Keratinocyte (primary cell): ENCODE data around the gene ERGIC1. TPM values are rescaled to one million over a fixed set of nuclear protein-coding genes. Genes with fewer than 3 reads are reported as not detected.

ENCODE experiments used
- DNase-seq: peaks from one replicate; pipeline ENCODE4 v3.0.0-alpha.2; 2011; ENCODE audit warnings: low read depth, missing footprints, low spot score
- FAIRE-seq: peaks from 2 replicates; lab custom pipeline; 2011; peaks lifted over from hg19 to GRCh38; lab: Jason Lieb, UNC
- H2AFZ ChIP-seq: 2 replicates; pipeline ENCODE4 v1.6.0; 2012; ENCODE audit warnings: low read length, control low read depth, inconsistent platforms; ENCODE audit not compliant: control insufficient read depth
- H3K27ac ChIP-seq: 2 replicates; pipeline ENCODE4 v1.5.1; 2011; ENCODE audit warnings: low read length; ENCODE audit not compliant: control insufficient read depth, insufficient read depth
- H3K27me3 ChIP-seq: 3 replicates; pipeline ENCODE4 v1.6.0; 2011; ENCODE audit warnings: low read length; ENCODE audit not compliant: control insufficient read depth, insufficient read depth; ENCODE audit errors: extremely low read depth
- H3K36me3 ChIP-seq, 2 experiments: 2 replicates in 1 of 2; 3 replicates in 1 of 2; pipeline ENCODE4 v1.5.1; 2011; ENCODE audit warnings: low read length in 2 of 2, mild to moderate bottlenecking in 1 of 2; ENCODE audit not compliant: control insufficient read depth in 2 of 2, insufficient read depth in 2 of 2; ENCODE audit errors: extremely low read depth in 1 of 2
- H3K4me1 ChIP-seq: 3 replicates; pipeline ENCODE4 v1.5.1; 2011; ENCODE audit warnings: low read length; ENCODE audit not compliant: control insufficient read depth, insufficient read depth; ENCODE audit errors: extremely low read depth
- H3K4me2 ChIP-seq: 3 replicates; pipeline ENCODE4 v1.6.0; 2011; ENCODE audit warnings: low read depth, low read length; ENCODE audit not compliant: control insufficient read depth, insufficient read depth; ENCODE audit errors: extremely low read depth
- H3K4me3 ChIP-seq, 3 experiments: fragments of 200-600 bp in 1 of 3; sonication (generic) in 1 of 3; 2 replicates in 2 of 3; 3 replicates in 1 of 3; pipeline ENCODE4 v1.5.1; 2011 to 2016; ENCODE audit warnings: low read length in 3 of 3, mild to moderate bottlenecking in 3 of 3, control low read depth in 2 of 3, inconsistent platforms in 1 of 3, low read depth in 1 of 3, mixed read lengths in 1 of 3, mixed run types in 1 of 3, moderate library complexity in 1 of 3; ENCODE audit not compliant: control insufficient read depth in 2 of 3, insufficient read depth in 2 of 3; ENCODE audit errors: extremely low read depth in 1 of 3
- H3K79me2 ChIP-seq: 2 replicates; pipeline ENCODE4 v1.6.0; 2012; ENCODE audit warnings: low read length; ENCODE audit not compliant: control insufficient read depth, insufficient read depth
- H3K9ac ChIP-seq: 3 replicates; pipeline ENCODE4 v1.6.0; 2011; ENCODE audit warnings: low read length; ENCODE audit not compliant: control insufficient read depth, insufficient read depth; ENCODE audit errors: extremely low read depth
- H3K9me1 ChIP-seq: 3 replicates; pipeline ENCODE4 v1.6.0; 2011; ENCODE audit warnings: low read length; ENCODE audit not compliant: control insufficient read depth, insufficient read depth; ENCODE audit errors: extremely low read depth
- H3K9me3 ChIP-seq: 2 replicates; pipeline ENCODE4 v1.5.1; 2012; ENCODE audit warnings: low read depth, low read length; ENCODE audit not compliant: control insufficient read depth
- H4K20me1 ChIP-seq: 3 replicates; pipeline ENCODE4 v1.6.0; 2011; ENCODE audit warnings: low read length; ENCODE audit not compliant: control insufficient read depth, insufficient read depth; ENCODE audit errors: extremely low read depth
- EZH2 ChIP-seq: IDR thresholded peaks from one replicate; pipeline ENCODE4 v1.6.1; 2012; ENCODE audit warnings: inconsistent platforms, mild to moderate bottlenecking, low read length, moderate library complexity
- dilution Hi-C: fragments of 300-500 bp; cut with MboI; formaldehyde crosslinking; loops from one replicate; pipeline ENCODE4 v1.7.0; 2020; ENCODE audit warnings: low sequenced_read_pairs; ENCODE audit not compliant: extremely low pct_ligation_motif_present
- polyA plus RNA-seq, 5 experiments: library from polyadenylated mRNA; depleted of rRNA in 3 of 5; stranded (reverse) in 3 of 5; stranded (forward) in 1 of 5; unstranded in 1 of 5; fragments of >200 nt; gene quantifications; 1 replicate in 1 of 5; 2 replicates in 3 of 5; 3 replicates in 1 of 5; pipeline versions ENCODE4 v1.2.1 to v1.2.3, GENCODE V29; 2011 to 2012; ENCODE audit warnings: missing spikeins in 2 of 5, low read depth in 1 of 5, low replicate concordance in 1 of 5
- TF ChIP-seq, protein P1 (sequence below), 3 experiments: IDR thresholded peaks in 1 of 3; conservative IDR thresholded peaks in 1 of 3; optimal IDR thresholded peaks in 1 of 3; 2 replicates in 2 of 3; 3 replicates in 1 of 3; pipeline versions ENCODE3 to v1.5.1; 2011; ENCODE audit warnings: low read length in 3 of 3, mild to moderate bottlenecking in 3 of 3, moderate library complexity in 2 of 3, control low read depth in 1 of 3, inconsistent platforms in 1 of 3; ENCODE audit not compliant: insufficient read depth in 2 of 3; ENCODE audit errors: extremely low read depth in 1 of 3

Gene ERGIC1
- polyA plus RNA-seq, 1 donor (not counting 4 experiments of a cell fraction or from before 2014, with no cell fraction given): 93.4 TPM

DNA sequence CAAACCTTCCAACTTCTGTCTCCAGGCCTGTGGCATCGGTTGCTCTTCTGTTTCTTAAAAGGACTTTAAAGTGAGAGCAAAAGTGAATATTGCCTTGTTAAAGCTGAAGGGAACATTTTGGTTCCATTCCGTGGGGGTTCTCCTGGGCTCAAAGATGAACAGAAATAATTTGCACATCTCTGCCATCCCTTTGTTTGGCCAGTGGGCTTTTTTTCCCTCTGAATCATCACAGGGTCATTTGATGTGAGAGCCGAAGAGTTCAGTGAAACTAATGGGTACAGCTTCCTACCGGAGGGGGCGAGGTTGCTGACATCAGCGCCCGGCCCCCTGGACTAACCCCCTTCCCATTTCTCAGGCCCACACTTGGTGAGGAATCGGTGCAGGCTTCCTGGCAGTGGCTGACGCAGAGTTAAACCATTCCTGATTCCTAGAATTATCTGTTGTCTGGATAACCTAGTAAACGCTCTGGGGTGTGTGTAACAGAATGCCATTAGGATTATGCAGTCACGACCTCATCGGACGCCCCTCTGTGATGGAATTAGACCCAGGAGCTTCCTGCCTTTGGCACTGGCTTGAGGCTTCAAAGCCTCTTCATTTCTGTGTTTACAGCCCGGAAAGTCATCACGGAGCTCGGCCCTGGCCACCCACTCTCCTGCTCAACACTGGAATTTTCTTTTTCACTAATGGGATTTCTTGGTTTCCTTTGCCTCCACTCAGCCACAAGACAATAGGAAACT is 63.6 kb downstream of the ERGIC1 start:
- no peak for FAIRE-seq
- H4K20me1 ChIP-seq: no peaks in the 10 kb centered on the region
- H3K27ac ChIP-seq: peak overlapping the region; percentile 2
- H3K9me1 ChIP-seq: no peaks in the 10 kb centered on the region
- dilution Hi-C loops: no loop called here
- TF ChIP-seq, protein P1, sequence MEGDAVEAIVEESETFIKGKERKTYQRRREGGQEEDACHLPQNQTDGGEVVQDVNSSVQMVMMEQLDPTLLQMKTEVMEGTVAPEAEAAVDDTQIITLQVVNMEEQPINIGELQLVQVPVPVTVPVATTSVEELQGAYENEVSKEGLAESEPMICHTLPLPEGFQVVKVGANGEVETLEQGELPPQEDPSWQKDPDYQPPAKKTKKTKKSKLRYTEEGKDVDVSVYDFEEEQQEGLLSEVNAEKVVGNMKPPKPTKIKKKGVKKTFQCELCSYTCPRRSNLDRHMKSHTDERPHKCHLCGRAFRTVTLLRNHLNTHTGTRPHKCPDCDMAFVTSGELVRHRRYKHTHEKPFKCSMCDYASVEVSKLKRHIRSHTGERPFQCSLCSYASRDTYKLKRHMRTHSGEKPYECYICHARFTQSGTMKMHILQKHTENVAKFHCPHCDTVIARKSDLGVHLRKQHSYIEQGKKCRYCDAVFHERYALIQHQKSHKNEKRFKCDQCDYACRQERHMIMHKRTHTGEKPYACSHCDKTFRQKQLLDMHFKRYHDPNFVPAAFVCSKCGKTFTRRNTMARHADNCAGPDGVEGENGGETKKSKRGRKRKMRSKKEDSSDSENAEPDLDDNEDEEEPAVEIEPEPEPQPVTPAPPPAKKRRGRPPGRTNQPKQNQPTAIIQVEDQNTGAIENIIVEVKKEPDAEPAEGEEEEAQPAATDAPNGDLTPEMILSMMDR (optimal IDR thresholded peaks at IDR 0.05 in 1 of 3, IDR thresholded peaks at IDR 0.05 in 1 of 3, conservative IDR thresholded peaks at IDR 0.05 in 1 of 3; ENCODE audit: extremely low read depth in 1 of 3, insufficient read depth in 2 of 3, low read length in 3 of 3): no peak
- TF ChIP-seq EZH2: no peak
- H3K79me2 ChIP-seq: no peaks in the 10 kb centered on the region
- peaks cover 31% of the 10 kb centered on the region for H3K4me1 ChIP-seq
- no peak for DNase-seq
- H2AFZ ChIP-seq: no peak overlapping the region
- no peaks in the 10 kb centered on the region for H3K9me3 ChIP-seq
- H3K4me3 ChIP-seq: no peak overlapping the region
- H3K4me2 ChIP-seq: no peak overlapping the region
- H3K9ac ChIP-seq: no peak overlapping the region
- H3K36me3 ChIP-seq: peaks cover 8 to 16% of the 10 kb centered on the region in 2 experiments
- H3K27me3 ChIP-seq: no peaks in the 10 kb centered on the region

DNA sequence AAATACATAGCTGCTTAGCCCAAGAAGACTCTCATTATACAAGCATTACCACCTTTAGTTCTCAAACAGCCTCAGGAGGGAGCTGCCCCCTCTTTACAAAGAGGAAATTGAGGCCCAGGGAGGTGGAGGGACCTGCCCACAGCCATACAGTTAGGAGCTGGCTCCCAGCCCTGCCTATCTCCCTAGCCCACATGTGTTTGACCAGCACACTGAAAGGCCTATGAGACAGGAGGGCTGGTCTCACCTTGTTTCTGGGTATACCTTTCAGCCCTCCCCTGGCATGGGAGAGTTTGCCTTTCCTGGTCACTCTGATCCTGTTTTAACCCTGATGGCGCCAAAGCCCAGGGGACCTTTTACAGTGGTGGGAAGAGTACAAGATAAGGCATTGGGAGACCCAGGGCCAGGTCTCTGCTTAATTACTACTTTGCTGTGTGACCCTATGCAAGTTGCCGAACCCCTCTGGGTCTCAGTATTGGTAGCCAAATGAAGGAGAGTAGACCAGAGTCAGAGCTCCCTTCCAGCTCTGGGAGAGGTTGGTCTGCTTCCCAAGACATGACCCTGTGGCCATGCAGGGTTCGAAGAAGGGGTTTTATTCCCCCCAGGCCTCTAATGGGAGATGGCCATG is 64.3 kb downstream of the ERGIC1 start:
- H3K4me2 ChIP-seq: no peak overlapping the region
- H3K27ac ChIP-seq: peak overlapping the region; percentile 2

More for the DNA sequence above, 64.3 kb downstream of the ERGIC1 start:
- no peak overlapping the region for H3K9ac ChIP-seq
- no peak overlapping the region for H3K4me3 ChIP-seq
- no peaks in the 10 kb centered on the region for H3K27me3 ChIP-seq
- no peaks in the 10 kb centered on the region for H3K9me1 ChIP-seq
- H4K20me1 ChIP-seq: no peaks in the 10 kb centered on the region
- no peaks in the 10 kb centered on the region for H3K79me2 ChIP-seq
- dilution Hi-C loops: no loop called here
- no peak overlapping the region for H2AFZ ChIP-seq
- no peaks in the 10 kb centered on the region for H3K9me3 ChIP-seq
- peaks cover 8 to 17% of the 10 kb centered on the region in 2 experiments for H3K36me3 ChIP-seq
- TF ChIP-seq, protein P1 (optimal IDR thresholded peaks at IDR 0.05 in 1 of 3, IDR thresholded peaks at IDR 0.05 in 1 of 3, conservative IDR thresholded peaks at IDR 0.05 in 1 of 3; ENCODE audit: extremely low read depth in 1 of 3, insufficient read depth in 2 of 3, low read length in 3 of 3): no peak
- TF ChIP-seq EZH2: no peak
- FAIRE-seq (no peak), DNase-seq (no peak)
- peaks cover 35% of the 10 kb centered on the region for H3K4me1 ChIP-seq
